Effector memory CD8-positive, alpha-beta T cell (primary cell): ENCODE data around the gene MRPS35.

ENCODE experiments used
- ATAC-seq: fragments of 150-1000 bp; cut with Tn5 transposase; replicated peaks from 2 replicates; pipeline ENCODE4 v1.10.0; 2021; ENCODE audit warnings: mild to moderate bottlenecking, moderate library complexity
- DNase-seq, 3 experiments: peaks; one replicate each; pipeline ENCODE4 v3.0.0; 2021
- H3K27ac Mint-ChIP-seq, 2 donors: one replicate each; pipeline ENCODE4 v1.8.0; 2022; ENCODE audit warnings: mild to moderate bottlenecking in 2 of 2, mixed read lengths in 2 of 2, moderate library complexity in 2 of 2
- H3K27me3 Mint-ChIP-seq, 2 donors: one replicate each; pipeline ENCODE4 v1.8.0; 2022; ENCODE audit warnings: mixed read lengths in 2 of 2
- H3K36me3 Mint-ChIP-seq: one replicate; pipeline ENCODE4 v1.8.0; 2022; ENCODE audit warnings: mild to moderate bottlenecking, moderate library complexity, mixed read lengths; ENCODE audit not compliant: insufficient read depth
- H3K4me1 Mint-ChIP-seq, 2 donors: one replicate each; pipeline ENCODE4 v1.8.0; 2022; ENCODE audit warnings: low read depth in 2 of 2, mixed read lengths in 2 of 2
- H3K4me3 Mint-ChIP-seq, 2 donors: one replicate each; pipeline ENCODE4 v1.8.0; 2022; ENCODE audit warnings: mild to moderate bottlenecking in 2 of 2, mixed read lengths in 2 of 2, moderate library complexity in 2 of 2
- H3K9me3 Mint-ChIP-seq, 2 donors: one replicate each; pipeline ENCODE4 v1.8.0; 2022; ENCODE audit warnings: mixed read lengths in 2 of 2
- total RNA-seq, 9 experiments: gene quantifications; one replicate each; lab custom pipeline; 2026; lab: John Stamatoyannopoulos, UW

Gene MRPS35
- 23.5 to 122 (median 50.4) reads per million in 9 experiments for total RNA-seq

DNA sequence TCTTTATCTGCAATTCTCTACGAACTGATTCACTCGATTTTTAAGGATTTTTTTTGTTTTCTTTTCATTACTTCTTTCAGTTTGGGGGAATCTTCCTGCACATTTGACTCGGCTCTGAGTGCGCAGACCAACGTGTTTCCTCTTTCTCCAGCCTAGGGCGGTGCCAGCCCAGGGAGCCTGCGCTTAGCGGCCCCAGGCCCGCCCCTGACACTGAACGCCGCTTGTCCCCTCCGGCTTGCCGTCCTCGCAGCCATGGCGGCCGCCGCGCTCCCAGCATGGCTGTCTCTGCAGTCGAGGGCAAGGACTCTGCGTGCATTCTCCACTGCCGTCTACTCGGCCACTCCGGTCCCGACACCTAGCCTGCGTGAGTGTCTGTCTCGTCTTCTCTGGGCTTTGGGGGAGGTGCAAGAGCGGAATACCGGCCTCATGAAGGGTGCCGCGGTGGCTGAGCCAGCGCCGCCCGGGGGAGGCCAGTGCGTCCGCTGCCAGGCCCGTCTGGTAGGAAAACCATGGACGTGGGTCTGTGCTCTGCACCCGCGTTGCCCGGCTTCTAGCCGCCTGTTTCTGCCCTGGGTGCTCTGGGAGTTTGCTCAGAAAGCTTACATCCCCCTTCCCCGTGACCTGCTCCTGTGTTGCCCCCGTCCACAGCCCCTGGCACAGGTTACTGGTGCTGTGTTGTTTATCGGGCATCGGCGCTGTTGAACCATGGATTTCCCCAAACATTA, at the start of gene MRPS35:
Gene MRPS35, plus strand, starts transcription at position 241 of the 725 bp plus-strand sequence. Its CDS starts 12 bp downstream, at position 253.
- DNase-seq (peak; percentile 86 to 91 (median 88)), ATAC-seq (peak; percentile 96)
- peaks cover 22 to 34% of the 10 kb centered on the region in 2 donors for H3K4me1 Mint-ChIP-seq
- peak within 1 kb of the TSS; percentile 92 to 98 for H3K4me3 Mint-ChIP-seq
- peaks cover 18% of the 10 kb centered on the region for H3K36me3 Mint-ChIP-seq
- H3K27ac Mint-ChIP-seq = peak within 1 kb of the TSS; percentile 94 to 98
- H3K9me3 Mint-ChIP-seq = no peaks in the 10 kb centered on the region
- H3K27me3 Mint-ChIP-seq = no peaks in the 10 kb centered on the region

DNA sequence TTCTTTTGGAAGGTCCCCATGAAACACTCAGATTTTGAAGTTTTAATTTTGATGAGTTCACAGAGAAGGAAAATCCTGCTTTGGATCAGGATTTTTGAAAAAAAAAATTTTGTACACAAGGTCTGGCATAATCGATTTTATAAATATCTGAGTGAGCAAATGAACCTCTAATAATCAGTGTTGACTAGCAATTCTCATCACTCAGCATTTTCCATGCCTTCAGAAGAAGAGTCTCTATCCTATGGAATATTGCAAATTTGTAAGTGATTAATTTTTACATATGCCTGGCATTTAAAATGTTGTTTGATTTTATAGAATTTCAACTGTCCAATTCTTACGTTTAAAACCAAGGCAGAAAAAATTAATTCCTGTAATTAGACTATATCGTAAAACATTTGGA, 44.9 kb upstream of the MRPS35 start:
- ATAC-seq (no peak), DNase-seq (no peak)
- H3K4me3 Mint-ChIP-seq = no peak overlapping the region
- no peaks in the 10 kb centered on the region for H3K9me3 Mint-ChIP-seq
- peaks cover 0 to 28% of the 10 kb centered on the region in 2 donors for H3K27me3 Mint-ChIP-seq
- no peak overlapping the region for H3K27ac Mint-ChIP-seq
- H3K36me3 Mint-ChIP-seq = no peaks in the 10 kb centered on the region
- no peaks in the 10 kb centered on the region for H3K4me1 Mint-ChIP-seq

- DNase-seq (no peak), ATAC-seq (no peak)
- H3K27me3 Mint-ChIP-seq = peaks cover 0 to 32% of the 10 kb centered on the region in 2 donors
- H3K4me3 Mint-ChIP-seq = no peak overlapping the region
- H3K36me3 Mint-ChIP-seq = no peaks in the 10 kb centered on the region
- no peaks in the 10 kb centered on the region for H3K4me1 Mint-ChIP-seq
- H3K27ac Mint-ChIP-seq = no peak overlapping the region
- no peaks in the 10 kb centered on the region for H3K9me3 Mint-ChIP-seq
Measured at GRCh38 chr12:27666510-27666909, 44.1 kb upstream of the MRPS35 start.

- Mint-ChIP-seq H3K4me3 (no peak overlapping the region), H3K4me1 (no peaks in the 10 kb centered on the region), H3K9me3 (no peaks in the 10 kb centered on the region), H3K27ac (no peak overlapping the region), H3K36me3 (no peaks in the 10 kb centered on the region), H3K27me3 (peaks cover 0 to 30% of the 10 kb centered on the region in 2 donors)
- ATAC-seq (no peak), DNase-seq (no peak)
Measured at GRCh38 chr12:27667540-27667939, 43.1 kb upstream of the MRPS35 start.

GRCh38 chr12:27672051-27672450, 38.6 kb upstream of the MRPS35 start:
- ATAC-seq = no peak
- no peaks in the 10 kb centered on the region for H3K36me3 Mint-ChIP-seq
- DNase-seq = no peak

DNA sequence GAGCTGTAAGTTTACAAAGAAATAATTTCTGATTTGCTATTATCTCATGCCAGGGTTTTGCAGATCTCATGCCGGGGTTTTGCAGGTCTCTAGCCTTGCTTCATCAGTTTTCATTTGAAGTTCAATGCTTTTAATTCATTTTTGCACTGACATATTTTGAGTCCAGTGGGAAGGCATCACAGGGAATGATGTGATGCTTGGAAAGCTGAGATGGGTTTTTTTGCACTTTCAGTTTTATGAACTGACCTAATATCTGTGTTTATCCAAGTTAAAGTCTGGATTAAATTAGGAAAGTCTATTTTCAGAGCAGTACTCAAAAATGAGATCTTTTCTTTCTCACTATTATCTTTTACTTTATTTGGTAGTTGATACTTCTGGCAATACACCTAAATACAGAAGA, 38.0 kb upstream of the MRPS35 start:
- DNase-seq (no peak), ATAC-seq (no peak)
- no peak overlapping the region for H3K4me3 Mint-ChIP-seq
- no peak overlapping the region for H3K27ac Mint-ChIP-seq
- H3K9me3 Mint-ChIP-seq = no peaks in the 10 kb centered on the region
- no peaks in the 10 kb centered on the region for H3K4me1 Mint-ChIP-seq
- no peaks in the 10 kb centered on the region for H3K36me3 Mint-ChIP-seq
- H3K27me3 Mint-ChIP-seq = peaks cover 9 to 12% of the 10 kb centered on the region in 2 donors

More at GRCh38 chr12:27672051-27672450, 38.6 kb upstream of the MRPS35 start:
- Mint-ChIP-seq H3K27me3 (peaks cover 6 to 12% of the 10 kb centered on the region in 2 donors), H3K9me3 (no peaks in the 10 kb centered on the region), H3K4me1 (no peaks in the 10 kb centered on the region), H3K4me3 (no peak overlapping the region), H3K27ac (no peak overlapping the region)

DNA sequence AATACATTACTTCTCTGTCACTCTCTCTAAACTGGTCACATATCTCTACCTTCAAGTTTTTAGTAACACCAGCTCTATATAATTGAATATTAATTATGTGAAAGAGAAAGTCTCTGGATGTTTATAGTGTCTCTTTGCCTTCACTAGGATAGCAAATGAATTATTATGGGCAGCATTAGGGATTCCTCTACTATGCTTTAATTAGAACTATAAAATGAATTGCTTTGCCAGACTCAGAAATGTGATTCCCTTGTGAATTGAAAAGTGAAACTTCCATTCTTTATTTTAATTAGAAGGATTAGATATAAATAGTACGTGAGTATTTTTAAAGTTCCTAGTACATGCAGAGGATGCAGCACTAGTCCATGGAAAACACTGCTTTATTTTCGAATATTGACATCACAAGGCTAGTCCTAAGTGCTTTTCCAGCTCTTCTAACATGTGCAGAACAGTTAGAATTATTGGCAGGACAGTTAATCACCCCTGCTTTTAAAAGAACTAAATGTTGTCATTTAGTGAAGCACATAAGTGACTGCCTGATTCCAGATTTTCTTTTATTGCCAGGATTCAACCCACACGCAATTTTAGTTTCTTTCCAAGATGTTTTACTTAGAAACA, 37.4 kb upstream of the MRPS35 start:
- H3K36me3 Mint-ChIP-seq = no peaks in the 10 kb centered on the region
- peaks cover 9 to 12% of the 10 kb centered on the region in 2 donors for H3K27me3 Mint-ChIP-seq
- no peak overlapping the region for H3K4me3 Mint-ChIP-seq
- H3K27ac Mint-ChIP-seq = no peak overlapping the region
- ATAC-seq (no peak), DNase-seq (no peak)
- no peaks in the 10 kb centered on the region for H3K4me1 Mint-ChIP-seq
- H3K9me3 Mint-ChIP-seq = no peaks in the 10 kb centered on the region

DNA sequence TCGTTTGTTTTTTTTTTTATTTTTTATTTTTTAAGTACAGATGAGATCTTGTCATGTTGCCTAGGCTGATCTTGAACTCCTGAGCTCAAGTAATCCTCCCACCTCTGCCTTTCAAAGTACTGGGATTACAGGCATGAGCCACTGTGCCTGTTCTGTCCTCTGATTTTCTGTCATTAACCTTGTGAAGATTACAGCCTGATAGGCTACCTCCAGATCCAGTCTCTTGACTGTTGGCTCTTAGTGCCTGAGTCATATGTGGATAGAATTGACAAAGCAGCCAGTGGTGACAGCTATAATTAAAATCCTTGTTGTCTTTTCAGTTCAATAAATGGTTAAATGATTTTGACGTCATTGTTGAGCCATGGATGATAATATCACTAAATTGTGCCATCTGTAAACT, 35.6 kb upstream of the MRPS35 start:
- Mint-ChIP-seq H3K9me3 (no peaks in the 10 kb centered on the region), H3K27ac (no peak overlapping the region), H3K36me3 (no peaks in the 10 kb centered on the region), H3K4me3 (no peak overlapping the region), H3K4me1 (no peaks in the 10 kb centered on the region), H3K27me3 (peaks cover 9 to 12% of the 10 kb centered on the region in 2 donors)
- DNase-seq = no peak
- ATAC-seq = no peak

DNA sequence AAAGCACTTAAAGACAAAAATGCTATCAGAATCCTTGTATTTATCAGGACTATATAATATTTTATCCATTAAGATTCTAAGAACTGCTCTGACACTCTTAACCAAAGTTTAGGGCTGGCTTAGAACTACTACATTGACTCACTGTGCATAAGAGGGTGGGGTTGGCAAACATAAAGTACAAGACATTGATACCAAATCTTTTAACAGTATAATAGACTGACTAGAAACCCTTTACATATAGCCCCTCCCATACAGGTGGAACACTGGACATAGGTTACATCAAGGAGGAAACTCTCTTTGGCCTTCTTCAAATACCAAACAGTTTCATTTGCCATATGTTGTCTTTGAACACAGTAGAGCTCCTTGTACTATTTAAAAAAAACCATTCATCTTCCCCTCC, 30.0 kb upstream of the MRPS35 start:
- H3K27ac Mint-ChIP-seq = no peak overlapping the region
- H3K4me1 Mint-ChIP-seq = no peaks in the 10 kb centered on the region
- no peaks in the 10 kb centered on the region for H3K36me3 Mint-ChIP-seq
- no peak for ATAC-seq
- H3K9me3 Mint-ChIP-seq = no peaks in the 10 kb centered on the region
- H3K4me3 Mint-ChIP-seq = no peak overlapping the region
- peaks cover 0 to 9% of the 10 kb centered on the region in 2 donors for H3K27me3 Mint-ChIP-seq
- no peak for DNase-seq

GRCh38 chr12:27682534-27682933, 28.1 kb upstream of the MRPS35 start:
- DNase-seq (no peak), ATAC-seq (no peak)
- H3K4me1 Mint-ChIP-seq = no peaks in the 10 kb centered on the region
- no peak overlapping the region for H3K4me3 Mint-ChIP-seq
- no peaks in the 10 kb centered on the region for H3K36me3 Mint-ChIP-seq
- H3K9me3 Mint-ChIP-seq = no peaks in the 10 kb centered on the region
- H3K27me3 Mint-ChIP-seq = no peaks in the 10 kb centered on the region
- no peak overlapping the region for H3K27ac Mint-ChIP-seq

- no peaks in the 10 kb centered on the region for H3K36me3 Mint-ChIP-seq
Measured at GRCh38 chr12:27685274-27685673, 25.4 kb upstream of the MRPS35 start.

GRCh38 chr12:27686147-27686546, 24.5 kb upstream of the MRPS35 start:
- H3K4me3 Mint-ChIP-seq = no peak overlapping the region
- no peaks in the 10 kb centered on the region for H3K9me3 Mint-ChIP-seq
- DNase-seq (no peak), ATAC-seq (no peak)
- H3K27me3 Mint-ChIP-seq = peaks cover 0 to 7% of the 10 kb centered on the region in 2 donors
- no peaks in the 10 kb centered on the region for H3K4me1 Mint-ChIP-seq
- H3K27ac Mint-ChIP-seq = no peak overlapping the region
- H3K36me3 Mint-ChIP-seq = no peaks in the 10 kb centered on the region

More at GRCh38 chr12:27685274-27685673, 25.4 kb upstream of the MRPS35 start:
- no peaks in the 10 kb centered on the region for H3K4me1 Mint-ChIP-seq
- no peaks in the 10 kb centered on the region for H3K27me3 Mint-ChIP-seq
- no peak for ATAC-seq
- no peak overlapping the region for H3K4me3 Mint-ChIP-seq
- no peak for DNase-seq
- no peak overlapping the region for H3K27ac Mint-ChIP-seq
- H3K9me3 Mint-ChIP-seq = no peaks in the 10 kb centered on the region

DNA sequence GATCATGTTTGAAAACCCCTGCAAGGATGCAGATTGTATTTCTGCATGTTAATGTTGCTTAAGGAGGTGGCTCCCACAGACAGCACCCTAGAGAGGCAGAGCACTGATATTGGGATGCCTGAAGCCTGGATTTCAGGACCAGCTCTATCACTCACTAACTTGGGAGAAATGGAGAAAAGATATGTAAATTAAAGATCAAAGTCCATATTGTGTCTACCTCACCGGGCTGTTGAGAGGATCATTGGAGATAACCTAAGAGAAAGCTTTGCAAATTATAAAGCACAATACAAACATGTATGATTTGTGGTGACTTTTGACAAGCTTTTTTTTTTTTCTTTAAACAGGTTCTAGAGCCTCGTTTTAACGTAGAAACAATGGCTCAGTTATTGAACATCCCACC, 22.0 kb upstream of the MRPS35 start:
- no peaks in the 10 kb centered on the region for H3K9me3 Mint-ChIP-seq
- H3K27ac Mint-ChIP-seq = no peak overlapping the region
- no peaks in the 10 kb centered on the region for H3K36me3 Mint-ChIP-seq
- H3K4me1 Mint-ChIP-seq = no peaks in the 10 kb centered on the region
- DNase-seq (no peak), ATAC-seq (no peak)
- H3K27me3 Mint-ChIP-seq = peaks cover 0 to 7% of the 10 kb centered on the region in 2 donors
- no peak overlapping the region for H3K4me3 Mint-ChIP-seq

GRCh38 chr12:27689558-27690180, 21.0 kb upstream of the MRPS35 start:
- H3K4me3 Mint-ChIP-seq = no peak overlapping the region
- ATAC-seq = no peak
- no peaks in the 10 kb centered on the region for H3K9me3 Mint-ChIP-seq

More at GRCh38 chr12:27689558-27690180, 21.0 kb upstream of the MRPS35 start:
- no peaks in the 10 kb centered on the region for H3K4me1 Mint-ChIP-seq
- peaks cover 0 to 7% of the 10 kb centered on the region in 2 donors for H3K27me3 Mint-ChIP-seq
- H3K36me3 Mint-ChIP-seq = no peaks in the 10 kb centered on the region
- DNase-seq = no peak
- H3K27ac Mint-ChIP-seq = no peak overlapping the region
